Activated CD8-positive, alpha-beta memory T cell treated with anti-CD3 and anti-CD28 coated beads for 4 hours (primary cell): ENCODE results near the gene HSF2BP.
"Not testable (repeated sequence)": the region's sequence is repeated elsewhere in the genome, so short reads cannot be mapped to it uniquely, and the experiment has no call there.

Source experiments
- DNase-seq, 2 donors: peaks; one replicate each; pipeline ENCODE4 v3.0.0-alpha.2; 2020; ENCODE audit warnings: low read depth in 2 of 2

Gene HSF2BP

DNA sequence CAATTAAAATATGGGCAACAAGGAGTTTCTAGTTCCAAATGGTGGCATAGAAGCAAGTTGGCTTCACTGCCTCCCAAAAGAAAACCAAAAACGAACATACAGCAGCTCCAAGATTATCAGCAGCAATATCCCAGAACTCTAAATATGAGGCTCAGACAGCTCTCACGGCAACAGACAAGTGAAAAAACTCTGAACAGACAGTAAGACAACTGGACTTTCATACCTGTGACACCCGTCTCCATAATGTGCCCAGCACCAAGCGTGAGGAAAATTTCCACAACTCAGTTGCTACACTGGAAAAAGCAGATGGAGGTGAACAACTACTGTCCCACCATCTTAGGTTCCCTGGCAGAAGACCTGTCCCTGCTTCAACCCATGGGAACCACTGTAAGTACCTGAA, 39.9 kb downstream of the HSF2BP start:
- DNase-seq, result no peak

DNA sequence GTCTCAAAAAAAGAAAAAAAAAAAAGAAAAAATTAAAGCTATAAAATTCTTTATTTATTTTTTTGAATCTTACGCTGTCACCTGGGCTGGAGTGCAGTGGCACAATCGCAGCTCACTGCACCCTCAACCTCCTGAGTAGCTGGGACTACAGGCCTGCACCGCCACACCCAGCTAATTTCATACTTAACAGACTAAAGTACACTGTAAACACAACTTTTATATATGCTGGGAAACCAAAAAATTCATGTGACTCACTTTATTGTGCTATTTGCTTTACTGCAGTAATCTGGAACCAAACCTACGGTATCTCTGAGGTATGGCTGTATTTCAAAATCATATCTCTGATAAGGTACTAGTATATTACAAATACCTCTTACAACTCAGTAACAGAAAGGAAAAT, 40.3 kb downstream of the HSF2BP start:
- DNase-seq, result no peak

DNA sequence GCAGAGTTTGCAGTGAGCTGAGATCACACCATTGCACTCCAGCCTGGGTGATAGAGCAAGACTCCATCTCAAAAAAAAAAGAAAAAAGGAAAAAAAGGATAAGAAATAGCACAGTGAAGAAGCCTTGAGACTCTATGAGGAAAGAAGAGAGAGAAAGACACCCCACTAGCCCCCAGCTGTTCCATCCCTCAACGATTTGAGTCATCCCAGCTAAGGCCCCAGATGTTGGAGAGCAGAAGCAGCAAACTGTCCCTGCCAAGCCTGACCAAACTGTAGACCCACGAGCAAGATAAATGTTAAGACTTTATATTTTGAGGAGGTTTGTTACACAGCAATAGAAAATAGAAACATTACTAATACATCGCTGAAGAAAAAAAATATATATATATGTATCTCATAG, 42.4 kb downstream of the HSF2BP start:
- not testable (repeated sequence) for DNase-seq

DNA sequence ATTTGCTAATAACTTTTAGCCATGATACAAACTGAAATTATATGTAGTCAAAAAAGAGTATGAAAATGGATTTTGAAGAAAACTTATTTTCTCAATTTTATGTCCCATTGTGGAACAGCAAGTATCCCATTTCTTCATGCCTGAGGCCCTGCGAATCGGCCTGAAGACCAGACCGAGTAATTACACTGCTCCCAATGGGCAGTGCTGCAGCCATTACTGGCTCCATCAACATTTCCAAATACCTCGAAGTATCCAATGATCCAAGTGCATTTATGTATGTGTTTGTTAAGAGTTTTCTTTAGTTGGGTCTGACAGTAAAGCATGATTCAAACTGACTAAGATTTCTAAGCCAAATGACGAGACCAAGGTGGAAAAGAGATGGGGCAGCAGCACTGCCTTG, 44.4 kb downstream of the HSF2BP start:
- DNase-seq, result no peak

DNA sequence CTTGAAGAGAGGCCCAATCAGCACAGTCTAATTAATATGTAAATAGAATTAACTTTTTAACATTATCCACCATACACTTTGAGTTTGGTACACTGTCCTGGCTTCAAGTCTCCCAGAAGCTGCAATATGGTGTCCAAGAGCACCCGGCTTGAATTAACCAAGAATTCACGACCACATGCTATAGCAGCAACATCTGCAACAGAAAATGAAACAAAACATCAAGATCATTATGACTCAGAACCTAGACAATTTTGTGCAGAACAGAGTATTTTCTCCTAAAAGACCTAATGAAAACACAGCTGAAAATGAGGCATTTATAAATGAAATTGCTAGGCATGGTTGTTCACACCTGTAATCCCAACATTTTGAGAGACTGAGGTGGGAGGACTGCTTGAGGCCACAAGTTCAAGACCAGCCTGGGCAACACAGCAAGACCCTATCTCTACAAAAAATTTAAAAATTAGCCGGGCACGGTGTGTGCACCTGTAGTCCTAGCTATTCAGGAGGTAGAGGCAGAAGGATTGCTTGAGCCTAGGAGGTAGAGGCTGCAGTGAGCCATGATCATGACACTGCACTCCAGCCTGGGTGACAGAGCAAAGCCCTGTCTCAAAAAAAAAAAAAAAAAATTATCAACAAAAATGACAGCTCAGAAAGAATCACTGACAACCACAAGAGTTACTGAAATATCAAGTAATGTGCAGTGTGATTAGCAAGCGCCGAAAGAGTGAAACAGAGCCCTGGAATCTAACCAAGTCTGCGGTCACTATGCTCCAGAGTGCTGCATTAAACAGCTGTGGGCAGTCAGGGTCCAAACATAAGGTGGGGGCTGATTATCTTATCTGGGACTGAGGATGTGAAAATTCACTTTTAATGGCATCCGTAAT, 45.3 kb downstream of the HSF2BP start:
- DNase-seq, result no peak

DNA sequence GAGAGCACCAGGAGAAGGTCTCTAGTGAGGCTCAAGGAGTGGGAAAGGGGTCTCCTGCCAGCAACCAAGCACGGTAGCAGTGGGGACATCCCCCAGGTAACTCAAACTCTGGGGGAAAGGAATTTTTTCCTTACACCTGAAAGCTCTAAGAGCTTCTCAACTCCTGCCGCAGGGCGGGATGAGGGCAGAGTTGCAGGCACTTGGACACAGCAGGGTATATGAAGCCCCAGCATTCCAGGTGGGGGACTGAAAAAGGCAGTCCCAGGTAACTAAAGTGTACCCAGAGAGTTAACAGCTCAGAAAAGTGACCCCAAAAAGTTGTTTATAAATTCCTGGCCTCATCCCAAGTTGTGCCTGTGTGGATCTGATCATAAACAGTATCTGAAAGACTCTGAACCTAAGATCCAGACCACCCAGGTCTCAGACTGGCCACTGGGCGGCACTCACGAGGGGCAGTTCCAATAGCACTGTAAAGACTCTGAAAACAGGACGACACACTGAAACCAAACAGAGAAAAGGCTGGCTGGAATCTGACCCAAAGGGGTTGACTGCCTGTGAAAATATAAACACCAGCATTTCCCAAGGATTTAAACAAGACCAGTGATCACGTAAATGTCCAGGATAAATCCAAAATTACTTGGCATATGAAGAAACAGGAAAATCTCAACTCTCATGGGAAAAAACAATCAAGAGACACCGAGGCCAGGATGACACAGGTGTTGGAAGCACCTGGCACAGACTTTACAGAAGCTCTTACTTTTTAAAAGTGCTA, 47.5 kb downstream of the HSF2BP start:
- no peak for DNase-seq

DNA sequence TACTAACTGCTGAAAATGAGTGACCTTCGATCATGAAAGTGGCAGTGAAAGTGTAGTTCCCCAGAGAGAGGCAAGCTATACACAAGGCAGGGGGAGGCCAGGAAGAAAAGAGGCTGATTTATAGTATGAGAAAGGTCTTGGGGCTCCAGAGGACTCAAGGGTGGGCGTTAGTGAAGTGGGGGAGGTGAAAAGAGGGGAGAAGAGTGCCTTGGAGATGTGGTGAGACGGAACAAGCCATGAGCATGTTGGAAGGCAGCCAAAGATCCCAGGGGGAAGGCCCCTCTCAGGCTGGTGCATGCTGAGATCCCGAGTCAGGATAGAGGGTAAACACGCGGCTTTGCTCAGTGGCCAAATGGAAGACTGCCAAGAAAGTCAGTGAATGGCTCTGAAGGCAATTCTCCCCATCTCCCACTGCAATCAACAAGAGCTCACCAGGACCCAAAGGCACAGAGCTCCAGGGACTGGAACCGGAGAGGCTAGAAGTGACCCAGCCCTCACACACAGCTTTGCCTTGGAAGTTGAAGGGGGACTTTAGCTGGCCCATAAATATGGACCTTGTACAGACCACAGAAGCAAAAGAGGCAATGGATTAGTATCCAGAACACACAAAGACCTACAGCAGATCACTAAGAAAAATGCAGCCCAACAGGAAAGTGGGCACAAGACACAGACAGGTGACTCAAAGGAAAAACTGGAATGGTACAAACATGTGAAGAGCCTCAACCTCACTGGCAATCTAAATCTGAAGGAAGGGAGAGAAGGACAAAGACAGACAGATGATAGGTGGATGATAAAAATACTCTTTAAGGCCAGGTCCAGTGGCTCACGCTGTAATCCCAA, 49.6 kb downstream of the HSF2BP start:
- DNase-seq, result no peak

DNA sequence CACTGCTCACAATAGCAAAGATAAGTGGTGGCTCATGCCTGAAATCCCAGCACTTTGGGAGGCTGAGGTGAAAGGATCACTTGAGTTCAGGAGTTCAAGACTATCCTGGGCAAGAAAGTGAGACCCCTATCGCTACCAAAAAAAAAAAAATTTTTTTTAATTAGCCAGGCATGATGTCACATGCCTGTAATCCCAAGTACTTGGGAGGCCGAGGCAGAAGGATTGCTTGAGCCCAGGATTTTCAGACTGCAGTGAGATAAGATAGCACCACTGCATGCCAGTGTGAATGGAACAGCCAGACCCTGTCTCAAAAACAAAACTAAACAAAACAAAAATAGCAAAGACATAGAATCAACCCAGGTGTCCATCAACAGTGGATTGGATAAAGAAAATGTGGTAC, 50.6 kb downstream of the HSF2BP start:
- no peak for DNase-seq

DNA sequence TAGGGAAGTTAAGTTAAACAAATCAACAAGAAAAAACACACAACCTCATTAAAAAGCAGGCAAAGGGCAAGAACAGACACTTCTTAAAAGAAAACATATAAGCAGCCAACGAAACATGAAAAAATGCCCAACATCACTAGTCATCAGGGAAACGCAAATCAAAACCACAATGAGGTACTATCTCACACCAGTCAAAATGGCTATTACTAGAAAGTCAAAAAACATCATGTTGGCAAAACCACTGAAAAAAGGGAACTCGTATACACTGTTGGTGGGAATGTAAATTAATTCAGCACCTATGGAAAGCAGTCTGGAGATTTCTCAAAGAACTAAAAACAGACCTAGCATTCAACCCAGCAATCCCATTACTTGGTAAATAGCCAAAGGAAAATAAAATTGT, 51.1 kb downstream of the HSF2BP start:
- no peak for DNase-seq

DNA sequence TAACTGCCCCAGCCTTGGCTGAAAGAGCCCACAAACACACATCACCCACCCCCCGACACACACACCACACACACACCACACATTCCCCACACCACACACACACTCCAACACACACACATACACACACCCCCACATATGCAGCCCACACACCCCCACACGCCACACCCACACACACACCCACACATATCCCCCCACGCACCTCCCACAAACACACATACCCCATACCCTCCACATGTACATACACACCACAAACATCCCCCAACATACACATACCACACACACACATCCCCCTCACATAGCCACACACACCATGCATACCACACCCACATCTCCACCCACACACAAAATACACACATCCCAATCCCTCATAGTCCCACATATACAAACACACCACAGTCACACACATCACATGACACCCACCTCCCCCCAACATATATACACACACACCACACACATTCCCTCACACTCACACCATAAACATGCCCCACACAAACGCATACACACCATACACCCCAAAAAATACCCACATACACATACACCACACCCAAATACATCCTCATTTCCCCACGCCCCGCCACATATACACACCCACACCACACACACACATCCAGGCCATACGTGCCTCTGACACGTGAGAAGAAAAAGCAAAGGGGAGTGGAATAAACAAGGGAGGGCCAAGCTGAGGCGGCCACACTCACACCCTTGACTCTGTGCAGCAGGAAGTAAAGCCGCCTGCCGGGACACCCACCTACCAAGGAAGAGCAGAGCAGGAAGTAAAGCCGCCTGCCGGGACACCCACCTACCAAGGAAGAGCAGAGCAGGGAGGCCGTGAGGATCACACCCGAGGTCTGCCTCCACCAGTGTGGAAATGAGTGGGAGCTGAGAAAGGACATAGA, 53.7 kb downstream of the HSF2BP start:
- no peak for DNase-seq

DNA sequence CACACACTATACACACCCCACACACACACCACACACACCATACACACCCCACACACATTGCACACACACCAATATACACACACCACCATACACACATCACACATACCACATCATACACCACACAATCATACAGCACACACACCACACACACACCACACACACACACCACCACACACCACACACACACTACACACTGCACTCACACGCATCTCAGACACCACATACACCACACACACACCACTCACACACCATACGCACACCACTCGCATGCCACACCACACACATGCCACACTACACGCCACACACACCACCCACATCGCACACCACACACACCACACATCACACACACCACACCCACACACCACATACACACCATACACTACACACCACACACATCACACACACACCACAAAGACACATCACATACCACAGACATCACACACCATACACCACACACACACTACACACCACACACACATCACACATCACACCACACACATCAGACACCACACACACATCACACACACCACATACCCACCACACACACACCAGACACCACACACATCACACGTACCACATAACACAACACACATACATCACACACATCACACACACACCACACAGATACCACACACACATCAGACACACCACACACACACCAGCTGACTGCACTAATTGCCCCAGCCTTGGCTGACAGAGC, 54.6 kb downstream of the HSF2BP start:
- no peak for DNase-seq

DNA sequence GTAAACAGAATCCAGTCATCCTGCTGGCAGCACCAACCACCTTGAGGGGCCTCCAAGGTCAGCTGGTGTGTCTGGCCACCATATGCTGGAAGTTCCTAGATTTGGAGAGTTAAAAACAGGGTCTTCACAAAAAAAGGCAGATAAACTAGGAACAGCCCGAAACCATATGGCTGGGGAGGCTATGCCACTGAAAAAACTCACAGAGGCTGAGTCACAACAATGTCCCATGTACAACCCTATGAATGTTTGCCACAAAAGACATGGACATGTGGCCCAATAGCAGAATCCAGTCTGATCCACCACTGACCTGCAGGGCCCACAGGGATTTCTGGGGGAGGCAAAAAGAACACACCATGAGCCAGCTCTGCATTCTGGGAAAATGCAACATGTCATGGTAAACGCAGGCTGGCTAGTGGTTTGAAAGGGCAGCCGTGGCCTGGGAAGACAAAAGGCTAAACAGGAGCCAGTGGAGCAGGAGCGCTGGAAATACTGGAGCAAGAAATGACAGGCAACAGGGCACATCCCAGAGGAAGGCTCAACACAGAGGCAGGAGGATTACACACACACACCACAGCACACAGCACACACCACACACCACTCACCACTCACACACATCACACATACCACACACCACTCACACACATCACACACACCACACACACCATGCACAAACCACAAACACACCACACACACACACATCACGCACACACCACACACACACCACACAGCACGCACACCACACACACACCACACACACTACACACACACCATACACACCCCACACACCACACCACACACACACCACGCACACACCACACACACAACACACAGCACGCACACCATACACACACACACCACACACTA, 55.4 kb downstream of the HSF2BP start:
- no peak for DNase-seq

DNA sequence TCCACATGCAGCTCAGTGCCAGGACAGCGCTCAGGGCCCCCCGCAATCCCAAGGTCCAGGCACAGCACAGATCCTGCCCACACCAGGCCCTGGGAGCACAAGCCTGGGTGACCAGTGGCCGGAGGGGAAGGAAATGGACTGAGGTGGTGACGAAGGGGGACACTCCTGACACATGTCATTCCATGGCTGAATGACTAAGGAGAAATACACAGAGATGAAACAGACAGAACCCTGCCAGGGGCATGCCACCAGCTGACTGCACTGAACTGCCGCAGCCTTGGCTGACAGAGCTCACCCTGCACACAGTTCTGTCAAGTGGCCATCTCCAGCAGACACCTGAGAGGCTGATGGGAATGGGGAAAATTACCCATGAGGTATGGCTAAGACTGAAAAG, 56.1 kb downstream of the HSF2BP start:
- no peak for DNase-seq

DNA sequence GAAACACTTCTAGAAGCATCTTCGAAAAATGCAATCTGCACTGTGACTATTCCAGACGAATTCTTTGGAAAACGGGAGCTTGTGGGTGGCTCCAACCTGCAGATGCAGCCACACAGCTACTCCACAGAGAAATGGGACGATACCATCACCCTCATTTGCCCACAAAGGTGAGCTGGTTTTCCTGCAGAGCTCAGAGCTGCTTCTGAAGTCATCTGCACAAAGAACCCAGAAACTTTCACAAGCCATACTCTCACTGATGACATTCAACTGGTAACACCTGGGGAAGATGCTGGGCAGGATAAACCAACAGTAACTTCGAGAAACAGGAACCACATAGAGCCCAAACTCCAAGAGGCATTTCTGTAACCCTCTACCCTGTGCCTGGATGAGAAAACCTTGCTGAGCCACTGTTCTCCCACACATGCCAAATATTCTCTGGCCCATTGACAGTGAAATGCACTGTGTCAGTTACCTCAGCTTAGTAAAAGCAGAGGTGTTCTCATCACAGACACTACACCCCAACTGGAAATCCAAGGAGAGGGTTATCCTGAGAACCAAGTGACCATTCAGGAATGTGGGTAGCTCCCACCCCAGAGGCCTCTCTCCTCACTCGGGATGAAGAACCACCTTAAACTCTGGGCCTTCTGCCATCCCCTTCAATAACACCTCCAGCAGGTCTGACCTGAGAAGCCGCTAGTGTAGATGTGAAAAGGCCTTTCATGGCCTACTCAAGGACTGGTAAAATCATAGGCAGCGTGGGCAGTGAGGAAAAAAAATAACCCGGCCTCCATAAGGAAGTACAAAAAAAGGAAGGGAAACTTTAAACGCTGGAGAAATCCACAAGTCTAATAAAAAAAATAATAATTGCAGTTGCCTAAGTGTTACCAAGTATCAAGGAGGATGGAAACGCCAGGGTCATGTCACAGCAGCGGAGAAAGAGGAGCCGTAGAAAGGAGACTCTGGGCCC, 56.7 kb downstream of the HSF2BP start:
- no peak for DNase-seq

DNA sequence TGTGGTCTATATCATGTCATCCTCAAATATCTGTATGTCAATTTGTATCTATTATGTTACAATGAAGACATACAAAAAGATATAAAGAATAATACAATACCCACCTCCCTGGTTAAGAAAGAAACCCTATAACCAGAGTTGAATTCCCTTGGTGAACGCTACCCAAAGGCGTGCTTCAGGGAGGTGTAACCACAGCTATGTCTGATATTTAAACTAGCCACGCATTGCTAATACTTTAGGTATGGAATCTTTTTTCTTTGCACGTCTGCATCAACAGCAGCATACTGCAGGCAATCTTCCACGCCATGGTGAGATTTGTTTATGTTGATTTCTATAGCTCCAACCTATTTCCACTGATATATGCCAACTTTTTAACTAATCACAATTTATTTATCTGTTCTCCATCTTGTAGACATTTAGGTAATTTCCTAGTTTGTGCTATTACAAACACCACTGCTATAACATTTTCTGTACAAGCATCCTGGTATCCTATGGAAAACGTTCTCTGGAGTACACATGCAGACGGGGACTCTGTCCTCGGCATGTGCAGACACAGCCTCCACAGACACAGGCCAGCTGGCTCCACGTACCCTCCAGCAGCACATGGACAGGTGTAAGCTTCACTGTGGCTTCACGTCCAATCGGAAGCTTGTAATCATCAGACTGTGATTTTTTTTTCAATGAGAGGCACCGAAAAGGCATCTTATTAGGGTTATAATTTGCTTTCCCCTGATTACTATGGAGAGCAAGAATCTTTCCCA, 58.5 kb downstream of the HSF2BP start:
- DNase-seq, result no peak

DNA sequence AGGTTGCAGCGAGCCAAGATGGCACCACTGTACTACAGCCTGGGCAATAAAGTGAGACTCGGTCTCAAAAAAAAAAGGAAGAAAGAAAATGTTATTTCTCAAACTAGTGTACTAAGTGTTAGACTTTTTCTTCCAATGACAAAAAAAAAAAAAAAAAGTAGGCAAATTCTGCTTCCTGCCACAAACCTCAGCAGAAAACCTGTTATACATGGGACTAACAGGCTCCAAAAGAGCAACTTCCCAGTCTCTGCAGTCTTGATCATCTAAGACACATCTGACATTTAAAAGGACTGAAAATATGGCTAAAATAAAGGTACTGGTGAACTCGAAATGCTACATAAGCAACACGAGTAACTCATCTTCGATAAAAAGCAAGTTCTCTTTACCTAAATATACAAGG, 59.6 kb downstream of the HSF2BP start:
- no peak for DNase-seq

DNA sequence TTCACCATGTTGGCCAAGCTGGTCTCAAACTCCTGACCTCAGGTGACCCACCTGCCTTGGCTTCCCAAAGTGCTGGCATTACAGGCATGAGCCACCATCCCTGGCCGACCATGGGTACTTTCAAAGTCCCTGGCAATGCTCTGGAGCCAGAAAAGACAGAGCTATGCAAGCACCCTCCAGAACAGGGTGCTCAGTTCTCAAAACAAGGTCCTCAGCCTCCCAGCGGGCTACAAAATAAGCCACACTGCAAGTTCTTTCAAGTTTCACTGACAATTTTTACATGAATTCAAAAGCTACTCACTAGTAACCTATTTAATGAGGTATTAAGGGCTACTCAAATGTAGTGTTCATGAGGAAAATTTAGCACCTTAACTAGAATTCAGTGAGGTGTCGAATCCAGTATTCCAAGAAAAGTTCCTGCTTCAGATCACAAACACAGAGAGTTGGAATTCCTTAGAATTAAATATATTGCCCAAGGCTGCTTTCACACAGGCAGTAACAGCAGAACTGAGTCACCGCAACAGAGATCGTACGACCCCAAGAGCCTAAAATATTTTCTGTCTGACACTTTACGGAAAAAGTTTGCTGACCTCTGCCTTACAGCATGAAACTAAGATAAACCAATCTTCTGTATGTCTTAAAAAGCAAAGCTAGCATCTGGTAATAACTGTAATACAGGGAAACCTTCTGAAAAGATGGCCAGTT, 60.7 kb downstream of the HSF2BP start:
- DNase-seq, result no peak
